Osteocyte (in vitro differentiated cells): ENCODE results near the gene COA7. TPM values are rescaled to one million over a fixed set of nuclear protein-coding genes. Genes with fewer than 3 reads are reported as not detected.

Source experiments
- DNase-seq: peaks from one replicate; pipeline ENCODE4 v3.0.0; 2021; ENCODE audit warnings: mixed read lengths; ENCODE audit not compliant: unreplicated experiment; ENCODE audit errors: extremely low spot score
- H3K27ac Mint-ChIP-seq: one replicate; pipeline ENCODE4 v1.8.0; 2021; ENCODE audit warnings: mild to moderate bottlenecking, mixed read lengths; ENCODE audit not compliant: unreplicated experiment
- H3K27me3 Mint-ChIP-seq: one replicate; pipeline ENCODE4 v1.8.0; 2021; ENCODE audit warnings: mixed read lengths; ENCODE audit not compliant: unreplicated experiment
- H3K36me3 Mint-ChIP-seq: one replicate; pipeline ENCODE4 v1.8.0; 2021; ENCODE audit warnings: mixed read lengths; ENCODE audit not compliant: unreplicated experiment
- H3K4me1 Mint-ChIP-seq: one replicate; pipeline ENCODE4 v1.8.0; 2021; ENCODE audit warnings: mixed read lengths; ENCODE audit not compliant: unreplicated experiment
- H3K4me3 Mint-ChIP-seq: one replicate; pipeline ENCODE4 v1.8.0; 2021; ENCODE audit warnings: mild to moderate bottlenecking, moderate library complexity, mixed read lengths; ENCODE audit not compliant: unreplicated experiment
- H3K9me3 Mint-ChIP-seq: one replicate; pipeline ENCODE4 v1.8.0; 2021; ENCODE audit warnings: mixed read lengths; ENCODE audit not compliant: unreplicated experiment
- total RNA-seq: library from RNA; stranded (reverse); gene quantifications from 2 replicates; pipeline ENCODE4 v1.2.1, GENCODE V29; 2021
- TF ChIP-seq, protein P1 (sequence below): fragments of 200-600 bp; sonication (generic); IDR thresholded peaks from 2 replicates; pipeline ENCODE4 v1.5.0; 2021; ENCODE audit warnings: antibody characterized with exemption, mild to moderate bottlenecking, moderate library complexity

COA7 gene
- total RNA-seq, 1 donor from 2014 or later = 25.7 TPM

- Mint-ChIP-seq H3K4me3 (no peak overlapping the region), H3K9me3 (no peaks in the 10 kb centered on the region), H3K36me3 (no peaks in the 10 kb centered on the region), H3K27me3 (peaks cover 21% of the 10 kb centered on the region), H3K4me1 (peaks cover 5% of the 10 kb centered on the region), H3K27ac (no peak overlapping the region)
- DNase-seq = no peak
- TF ChIP-seq, protein P1, sequence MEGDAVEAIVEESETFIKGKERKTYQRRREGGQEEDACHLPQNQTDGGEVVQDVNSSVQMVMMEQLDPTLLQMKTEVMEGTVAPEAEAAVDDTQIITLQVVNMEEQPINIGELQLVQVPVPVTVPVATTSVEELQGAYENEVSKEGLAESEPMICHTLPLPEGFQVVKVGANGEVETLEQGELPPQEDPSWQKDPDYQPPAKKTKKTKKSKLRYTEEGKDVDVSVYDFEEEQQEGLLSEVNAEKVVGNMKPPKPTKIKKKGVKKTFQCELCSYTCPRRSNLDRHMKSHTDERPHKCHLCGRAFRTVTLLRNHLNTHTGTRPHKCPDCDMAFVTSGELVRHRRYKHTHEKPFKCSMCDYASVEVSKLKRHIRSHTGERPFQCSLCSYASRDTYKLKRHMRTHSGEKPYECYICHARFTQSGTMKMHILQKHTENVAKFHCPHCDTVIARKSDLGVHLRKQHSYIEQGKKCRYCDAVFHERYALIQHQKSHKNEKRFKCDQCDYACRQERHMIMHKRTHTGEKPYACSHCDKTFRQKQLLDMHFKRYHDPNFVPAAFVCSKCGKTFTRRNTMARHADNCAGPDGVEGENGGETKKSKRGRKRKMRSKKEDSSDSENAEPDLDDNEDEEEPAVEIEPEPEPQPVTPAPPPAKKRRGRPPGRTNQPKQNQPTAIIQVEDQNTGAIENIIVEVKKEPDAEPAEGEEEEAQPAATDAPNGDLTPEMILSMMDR = no peak
Observed at GRCh38 chr1:52635321-52636089, 62.6 kb downstream of the COA7 start.

Other genes starting within 250 kb of the COA7 start
- gene TUT4, start 145.3 kb downstream of the COA7 start, total RNA-seq = 53.7 and 56.4 TPM in 2 replicates
- 36.1 and 37.7 TPM in 2 replicates for gene GPX7, start 96.0 kb downstream of the COA7 start, total RNA-seq
- gene SHISAL2A, start 65.2 kb downstream of the COA7 start, total RNA-seq = not detected in 2 replicates
- 34.3 and 37.1 TPM in 2 replicates for gene ZYG11B, start 28.1 kb upstream of the COA7 start, total RNA-seq
- gene ZYG11A, start 144.4 kb upstream of the COA7 start, total RNA-seq = 0.21 and 0.30 TPM in 2 replicates
- gene ECHDC2, start 223.4 kb upstream of the COA7 start, total RNA-seq = 24.2 and 30.6 TPM in 2 replicates
- gene SCP2, start 228.9 kb upstream of the COA7 start, total RNA-seq = 84.2 and 102 TPM in 2 replicates